Bronchial epithelial cell (primary cell): Measurements from ENCODE around the gene UBE2L3. TPM values are rescaled to one million over a fixed set of nuclear protein-coding genes. Genes with fewer than 3 reads are reported as not detected.

ENCODE experiments used
- DNase-seq: peaks from one replicate; pipeline ENCODE4 v3.0.0-alpha.2; 2010; ENCODE audit warnings: low read depth
- FAIRE-seq: peaks from 2 replicates; lab custom pipeline; 2011; peaks lifted over from hg19 to GRCh38; lab: Jason Lieb, UNC
- H3K27me3 ChIP-seq: 2 replicates; pipeline ENCODE4 v1.5.1; 2011; ENCODE audit warnings: low read length; ENCODE audit not compliant: control insufficient read depth, insufficient read depth
- H3K36me3 ChIP-seq: 2 replicates; pipeline ENCODE4 v1.5.1; 2011; ENCODE audit warnings: low read length; ENCODE audit not compliant: control insufficient read depth, insufficient read depth
- H3K4me3 ChIP-seq: 2 replicates; pipeline ENCODE4 v1.5.1; 2011; ENCODE audit warnings: mild to moderate bottlenecking, low read depth, low read length, control low read depth
- CTCF ChIP-seq: IDR thresholded peaks from 2 replicates; pipeline ENCODE4 v1.5.1; 2011; ENCODE audit warnings: mild to moderate bottlenecking, moderate library complexity, low read length, control low read depth, inconsistent platforms; ENCODE audit not compliant: insufficient read depth, severe bottlenecking
- total RNA-seq: library from RNA; depleted of rRNA; stranded (reverse); fragments of >200 nt; gene quantifications from 2 replicates; pipeline ENCODE4 v1.2.1, GENCODE V29; 2014

The UBE2L3 gene
- total RNA-seq, 1 donor from 2014 or later: 14.7 TPM

- H3K4me3 ChIP-seq: no peak overlapping the region
- TF ChIP-seq CTCF: no peak
- no peaks in the 10 kb centered on the region for H3K27me3 ChIP-seq
- H3K36me3 ChIP-seq: peaks cover 8% of the 10 kb centered on the region
- DNase-seq (no peak), FAIRE-seq (no peak)
Measured at GRCh38 chr22:21582801-21583740, 15.6 kb downstream of the UBE2L3 start.

- Histone ChIP-seq H3K27me3 (no peaks in the 10 kb centered on the region), H3K4me3 (no peak overlapping the region), H3K36me3 (peaks cover 6% of the 10 kb centered on the region)
- TF ChIP-seq CTCF: no peak
- DNase-seq (no peak), FAIRE-seq (no peak)
Measured at GRCh38 chr22:21585389-21585788, 17.9 kb downstream of the UBE2L3 start.

- Histone ChIP-seq H3K36me3 (peaks cover 7% of the 10 kb centered on the region), H3K4me3 (no peak overlapping the region), H3K27me3 (no peaks in the 10 kb centered on the region)
- DNase-seq (no peak), FAIRE-seq (no peak)
- TF ChIP-seq CTCF: no peak
Measured at GRCh38 chr22:21587803-21588611, 20.5 kb downstream of the UBE2L3 start.

GRCh38 chr22:21589396-21589795, 21.9 kb downstream of the UBE2L3 start:
- FAIRE-seq (no peak), DNase-seq (no peak)
- Histone ChIP-seq H3K27me3 (no peaks in the 10 kb centered on the region), H3K4me3 (no peak overlapping the region), H3K36me3 (peaks cover 17% of the 10 kb centered on the region)
- no peak for TF ChIP-seq CTCF

- Histone ChIP-seq H3K27me3 (no peaks in the 10 kb centered on the region), H3K36me3 (peaks cover 17% of the 10 kb centered on the region), H3K4me3 (no peak overlapping the region)
- DNase-seq (no peak), FAIRE-seq (no peak)
- no peak for TF ChIP-seq CTCF
Measured at GRCh38 chr22:21590809-21591641, 23.5 kb downstream of the UBE2L3 start.
